GM19099 (cell line): Measurements from ENCODE around the gene CAMK2B.

Experiments used
- POLR2A ChIP-seq: IDR thresholded peaks from 3 replicates; pipeline ENCODE4 v1.6.1; 2011; ENCODE audit warnings: low read depth; ENCODE audit not compliant: insufficient read length; ENCODE audit errors: extremely low read depth

The CAMK2B gene

DNA sequence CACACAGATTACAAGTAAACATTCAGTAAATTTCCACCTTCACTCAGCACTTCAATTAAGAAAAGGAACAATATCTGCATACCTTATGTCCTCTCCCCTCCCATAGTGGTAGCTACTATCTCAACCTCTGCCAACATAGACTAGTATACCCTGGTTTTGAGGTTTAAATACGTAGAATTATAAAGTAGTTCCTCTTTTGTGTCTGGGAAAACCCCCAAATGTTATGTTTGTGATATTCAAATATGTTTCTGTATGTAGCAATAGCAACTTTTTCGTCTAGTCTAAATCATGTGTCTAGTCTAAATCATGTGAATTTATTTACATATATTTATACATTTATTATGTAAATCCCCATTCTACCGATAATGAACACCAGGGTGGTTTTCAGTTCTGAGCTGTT, 13.2 kb upstream of the CAMK2B start:
- TF ChIP-seq POLR2A: no peak

GRCh38 chr7:44336491-44336890, 11.1 kb upstream of the CAMK2B start:
- TF ChIP-seq POLR2A: no peak

DNA sequence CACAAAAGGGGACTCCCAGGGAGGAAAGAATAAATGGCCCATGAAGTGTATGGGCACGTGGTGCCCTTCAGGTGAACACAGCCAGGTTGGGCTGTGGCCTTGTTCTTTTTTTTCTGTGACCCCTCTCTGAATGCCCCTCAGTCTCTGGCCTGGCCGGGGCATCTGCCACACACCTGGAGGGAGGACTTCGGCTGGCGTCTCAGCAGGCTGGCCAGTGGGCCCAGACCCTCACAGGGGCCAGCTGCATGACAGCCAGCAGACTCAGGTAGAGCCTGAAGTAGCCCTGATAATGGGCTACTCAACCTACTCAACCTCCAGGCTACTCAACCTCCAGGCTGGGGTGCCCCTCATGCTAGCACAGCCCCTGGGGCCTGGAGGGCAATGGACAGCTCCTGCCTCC, 9.8 kb upstream of the CAMK2B start:
- no peak for TF ChIP-seq POLR2A

DNA sequence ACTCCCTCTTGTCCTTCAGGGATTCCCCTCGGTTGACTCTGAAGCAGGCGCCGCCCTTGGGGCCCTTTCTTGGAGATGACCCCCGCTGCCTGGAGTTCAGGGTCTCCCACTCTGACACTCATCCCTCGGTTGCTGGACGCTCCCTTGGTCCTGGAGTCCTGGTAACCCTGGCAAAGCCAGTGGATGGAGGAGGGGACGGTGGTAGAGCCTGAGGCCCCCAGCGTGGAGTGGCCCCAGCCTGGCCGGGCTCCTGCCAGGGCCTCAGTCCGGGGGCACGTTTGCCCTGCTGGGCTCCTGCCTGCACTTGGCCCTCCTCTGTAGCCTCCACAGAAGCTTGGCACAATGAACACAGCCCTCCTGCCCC, 9.3 kb upstream of the CAMK2B start:
- no peak for TF ChIP-seq POLR2A

- no peak for TF ChIP-seq POLR2A
Observed at GRCh38 chr7:44333911-44334733, 8.7 kb upstream of the CAMK2B start.

DNA sequence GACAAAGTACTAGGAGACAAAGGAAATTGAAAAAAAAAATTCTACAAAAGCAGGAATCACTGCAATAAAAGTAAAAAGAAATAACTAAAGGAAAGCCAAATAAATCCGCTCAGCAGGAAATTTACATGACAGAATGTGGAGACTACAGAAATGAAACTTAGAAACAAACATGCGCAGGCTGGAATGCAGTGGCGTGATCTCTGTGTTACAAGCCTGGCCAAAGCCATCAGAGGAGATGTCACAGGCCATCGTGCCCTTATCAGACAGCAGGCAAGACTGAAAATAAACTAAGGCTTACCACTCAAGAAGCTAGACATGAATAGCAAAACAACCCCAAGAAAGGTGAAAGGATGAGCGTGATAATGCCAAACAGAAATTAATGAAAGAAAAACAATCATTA, 6.3 kb upstream of the CAMK2B start:
- no peak for TF ChIP-seq POLR2A

GRCh38 chr7:44330331-44330730, 4.9 kb upstream of the CAMK2B start:
- TF ChIP-seq POLR2A: no peak

- no peak for TF ChIP-seq POLR2A
Observed at GRCh38 chr7:44329888-44330287, 4.5 kb upstream of the CAMK2B start.

DNA sequence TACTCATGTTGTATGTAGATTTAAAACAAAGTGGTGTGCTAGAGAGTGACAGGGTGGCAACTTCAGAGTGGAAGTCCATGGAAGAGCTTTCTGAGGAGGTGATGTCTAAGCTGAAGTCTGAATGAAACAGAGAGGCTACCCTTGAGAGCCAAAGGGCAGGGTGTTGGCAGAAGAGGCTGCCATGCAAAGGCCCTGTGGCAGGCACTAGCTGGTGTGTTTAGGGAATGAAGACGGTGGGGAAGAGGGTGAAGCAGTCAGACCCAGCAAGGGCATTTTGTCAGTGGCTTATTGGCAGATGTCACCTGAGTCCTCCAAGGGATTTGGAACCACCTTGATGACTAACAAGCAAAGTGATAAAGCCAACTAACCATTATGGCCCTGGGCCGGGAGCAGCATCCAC, 3.7 kb upstream of the CAMK2B start:
- TF ChIP-seq POLR2A: no peak

DNA sequence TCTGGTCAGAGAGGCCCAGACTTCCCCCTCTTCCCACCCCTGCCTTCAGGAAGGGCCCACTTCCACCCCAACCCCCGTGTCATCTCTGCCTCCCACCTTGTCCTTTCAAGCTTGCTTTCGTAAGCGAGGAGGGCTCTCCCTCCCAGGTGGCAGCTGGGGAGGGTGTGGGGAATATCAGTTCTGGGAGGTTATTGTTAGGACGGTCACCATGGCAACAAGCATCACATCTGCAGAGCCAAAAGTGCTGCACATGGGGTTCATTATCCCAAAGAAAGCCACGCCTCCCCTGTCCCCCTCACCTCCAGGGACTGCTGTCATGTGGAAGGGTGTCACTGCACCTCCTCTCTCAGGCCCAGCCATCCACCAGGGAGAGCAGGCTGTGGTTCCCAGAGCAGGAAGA, 2.6 kb upstream of the CAMK2B start:
- TF ChIP-seq POLR2A: no peak

DNA sequence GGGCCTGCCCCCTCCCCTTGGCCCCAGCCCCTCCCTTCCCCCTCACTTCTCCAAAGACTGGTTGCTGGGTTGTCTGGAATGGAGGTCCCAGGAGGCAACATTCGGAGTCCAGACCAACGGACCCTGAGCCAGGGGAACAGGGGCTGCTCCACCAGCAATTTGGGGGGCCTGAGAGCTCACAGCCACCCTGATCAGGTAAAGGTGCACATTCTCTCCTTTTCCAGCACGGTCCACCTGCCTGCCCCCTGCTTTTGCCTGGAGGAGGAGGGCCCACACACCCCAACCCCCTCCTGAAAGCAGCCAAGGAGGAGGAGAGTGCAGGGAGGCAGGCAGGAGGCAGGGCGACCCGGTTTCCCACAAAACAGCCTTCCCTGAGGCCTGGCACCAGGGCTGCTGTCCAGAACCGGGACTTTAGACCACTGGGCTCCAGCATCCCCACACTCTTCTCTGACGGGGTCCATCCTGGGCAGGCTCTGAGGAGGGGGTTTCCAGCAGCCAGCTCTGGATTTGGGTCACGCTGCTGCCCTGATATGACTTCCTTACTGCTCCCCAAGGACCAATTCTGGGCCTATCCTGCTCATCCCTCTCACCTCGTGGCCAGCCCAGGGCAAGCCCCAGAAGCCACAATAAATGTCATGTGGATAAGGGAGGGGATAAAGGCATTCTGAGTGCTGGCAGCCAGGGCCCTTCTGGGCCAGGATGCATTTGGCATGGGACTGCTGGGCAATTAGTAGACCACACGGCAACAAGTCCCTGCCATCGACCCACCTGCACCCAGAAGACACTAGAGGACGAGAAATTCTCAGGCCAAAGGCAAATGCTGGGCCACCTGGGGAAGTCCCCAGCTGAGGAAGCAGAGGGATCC, 1.1 kb upstream of the CAMK2B start:
- TF ChIP-seq POLR2A: no peak

DNA sequence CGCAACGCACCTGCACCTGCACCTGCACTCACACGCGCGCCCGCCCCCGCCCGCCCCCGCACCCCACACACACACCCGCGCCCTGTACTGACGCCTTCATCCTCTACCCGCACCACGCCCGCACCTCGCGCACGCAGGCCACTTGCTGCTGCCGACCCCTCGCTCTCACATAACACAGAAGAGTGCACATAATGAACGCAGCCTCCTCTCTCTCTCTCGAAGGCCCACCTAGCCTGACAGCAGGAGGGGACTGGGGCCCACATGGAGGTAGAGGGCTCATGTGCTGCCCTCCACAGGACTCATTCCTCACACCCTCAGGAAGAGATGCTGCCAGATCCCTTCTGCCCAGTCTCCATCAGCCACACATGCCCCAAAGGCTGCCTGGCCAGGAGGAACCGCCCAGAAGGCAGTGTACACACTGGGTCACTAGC, 432 bp upstream of the CAMK2B start:
- TF ChIP-seq POLR2A: no peak

- no peak for TF ChIP-seq POLR2A
Observed at GRCh38 chr7:44324481-44325200, 753 bp downstream of the CAMK2B start.

DNA sequence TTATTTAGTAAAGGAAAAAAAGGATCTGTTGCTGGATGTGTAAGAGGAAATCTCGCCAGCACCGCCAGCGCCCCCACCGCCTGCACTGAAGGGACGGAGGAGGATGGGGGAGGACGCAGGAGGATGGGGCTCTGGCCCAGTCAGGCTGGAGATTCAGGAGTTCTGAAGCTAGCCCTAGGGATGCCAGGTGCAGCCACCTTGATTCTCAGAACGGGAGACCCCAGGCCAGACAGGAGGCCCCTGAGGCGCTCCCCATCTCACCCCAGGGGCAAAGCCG, 1.3 kb downstream of the CAMK2B start:
- no peak for TF ChIP-seq POLR2A

DNA sequence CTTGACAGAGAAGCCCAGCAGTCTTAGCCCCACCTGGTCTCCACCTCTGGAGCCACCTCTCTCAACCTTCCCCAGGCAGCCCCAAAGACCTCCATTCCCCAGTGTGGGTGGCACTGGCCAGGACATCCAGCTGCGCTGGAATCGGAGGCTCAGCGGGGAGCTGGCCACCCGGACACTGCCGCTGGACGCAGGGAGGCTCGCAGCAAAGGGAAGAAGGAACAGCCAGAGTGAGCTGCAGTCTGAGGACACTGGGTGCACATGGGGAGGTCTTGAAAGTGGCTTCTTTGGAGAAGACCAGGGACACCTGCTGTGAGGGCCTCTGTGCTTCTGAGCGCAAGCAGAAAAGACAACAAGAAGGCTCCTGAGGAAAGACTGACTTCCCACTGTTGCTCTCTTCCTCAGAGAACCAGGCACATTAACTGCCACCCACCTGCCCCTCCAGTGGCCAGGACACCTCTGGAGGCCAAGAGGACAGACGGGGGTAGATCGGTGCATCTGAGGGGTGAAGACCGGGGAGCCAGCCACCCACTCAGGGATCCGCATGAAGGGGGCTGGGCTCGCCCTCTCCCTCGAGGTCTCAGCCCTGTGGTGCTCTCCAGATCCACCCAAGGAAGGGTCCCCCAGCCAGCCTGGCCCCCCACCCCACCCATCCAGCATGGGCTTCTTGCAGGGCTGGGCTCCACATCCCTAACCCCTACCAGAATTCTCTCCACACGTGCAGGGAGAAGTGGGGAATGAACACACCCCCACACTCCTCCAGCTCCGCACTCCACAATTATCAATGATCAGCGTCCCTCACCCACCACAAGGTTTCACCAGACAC, 1.8 kb downstream of the CAMK2B start:
- TF ChIP-seq POLR2A: no peak
